Ovary (tissue), 3 donors: ENCODE results near the gene NUF2.

Experiments
- EP300 ChIP-seq: sonication (generic); formaldehyde crosslinking; IDR thresholded peaks from one replicate; pipeline ENCODE4 v1.6.1; 2017; ENCODE audit warnings: antibody characterized with exemption
- POLR2A ChIP-seq: fragments of 450-650 bp; IDR thresholded peaks from one replicate; pipeline ENCODE4 v1.6.1; 2017; ENCODE audit warnings: antibody characterized with exemption, mild to moderate bottlenecking, moderate library complexity
- TF ChIP-seq, protein P1 (sequence below), 3 donors: fragments of 450-650 bp in 2 of 3; fragments of 200-600 bp in 1 of 3; IDR thresholded peaks; one replicate each; pipeline versions ENCODE4 v1.5.1 to v1.8.0; 2016 to 2022; ENCODE audit warnings: antibody characterized with exemption in 3 of 3, mild to moderate bottlenecking in 1 of 3
- donor health status: DM: no; HTN: no; CAD: no.

DNA sequence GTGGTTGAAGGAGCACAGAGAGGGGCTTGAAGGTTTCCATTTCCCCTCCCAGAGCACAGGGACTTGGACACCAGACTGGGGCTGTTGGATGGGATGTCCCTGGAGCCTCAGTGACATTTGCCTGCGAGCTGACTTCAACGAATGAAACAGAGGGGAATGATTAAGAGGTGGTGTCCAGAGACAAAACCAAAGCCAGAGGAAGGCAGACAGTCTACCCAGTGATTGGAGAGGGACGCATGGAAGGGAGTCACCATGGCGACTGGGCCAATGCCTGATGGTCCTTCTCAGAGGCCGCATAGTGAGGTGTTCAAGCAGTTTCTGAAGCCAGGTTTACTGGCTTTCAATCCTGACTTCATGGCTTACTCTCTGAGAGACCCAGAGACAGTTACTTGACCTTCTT lies 77.2 kb downstream of the NUF2 start:
- TF ChIP-seq POLR2A (no peak), EP300 (no peak)
- TF ChIP-seq, protein P1, sequence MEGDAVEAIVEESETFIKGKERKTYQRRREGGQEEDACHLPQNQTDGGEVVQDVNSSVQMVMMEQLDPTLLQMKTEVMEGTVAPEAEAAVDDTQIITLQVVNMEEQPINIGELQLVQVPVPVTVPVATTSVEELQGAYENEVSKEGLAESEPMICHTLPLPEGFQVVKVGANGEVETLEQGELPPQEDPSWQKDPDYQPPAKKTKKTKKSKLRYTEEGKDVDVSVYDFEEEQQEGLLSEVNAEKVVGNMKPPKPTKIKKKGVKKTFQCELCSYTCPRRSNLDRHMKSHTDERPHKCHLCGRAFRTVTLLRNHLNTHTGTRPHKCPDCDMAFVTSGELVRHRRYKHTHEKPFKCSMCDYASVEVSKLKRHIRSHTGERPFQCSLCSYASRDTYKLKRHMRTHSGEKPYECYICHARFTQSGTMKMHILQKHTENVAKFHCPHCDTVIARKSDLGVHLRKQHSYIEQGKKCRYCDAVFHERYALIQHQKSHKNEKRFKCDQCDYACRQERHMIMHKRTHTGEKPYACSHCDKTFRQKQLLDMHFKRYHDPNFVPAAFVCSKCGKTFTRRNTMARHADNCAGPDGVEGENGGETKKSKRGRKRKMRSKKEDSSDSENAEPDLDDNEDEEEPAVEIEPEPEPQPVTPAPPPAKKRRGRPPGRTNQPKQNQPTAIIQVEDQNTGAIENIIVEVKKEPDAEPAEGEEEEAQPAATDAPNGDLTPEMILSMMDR (IDR thresholded peaks at IDR 0.05): no peak
